Kidney glomerular epithelial cell (primary cell): ENCODE data around the gene RCE1.

ENCODE experiments used
- DNase-seq: peaks from one replicate; lab custom pipeline; 2025; lab: John Stamatoyannopoulos, UW

Gene RCE1

GRCh38 chr11:66868726-66869566 lies 25.7 kb downstream of the RCE1 start:
- DNase-seq = no peak

GRCh38 chr11:66869567-66869870 lies 26.3 kb downstream of the RCE1 start:
- no peak for DNase-seq

DNA sequence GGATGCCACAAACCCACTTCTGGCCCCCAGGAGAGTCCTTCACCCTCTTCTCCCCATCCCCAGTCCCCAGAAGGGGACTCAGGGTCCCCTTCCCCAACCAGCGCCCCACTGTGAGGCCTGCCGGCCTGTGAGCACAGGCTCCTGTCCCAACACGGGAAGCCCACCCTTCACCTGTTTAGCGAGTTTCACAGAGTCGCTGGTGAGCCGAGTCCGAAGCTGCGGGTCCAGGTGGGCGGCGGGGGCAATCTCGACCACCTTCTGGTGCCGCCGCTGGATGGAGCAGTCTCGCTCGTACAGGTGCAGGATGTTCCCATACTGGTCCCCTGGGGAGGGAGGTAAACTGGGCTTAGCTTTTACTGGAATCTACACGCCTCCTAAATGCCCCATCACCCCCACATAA lies 26.9 kb downstream of the RCE1 start:
- DNase-seq = no peak

DNA sequence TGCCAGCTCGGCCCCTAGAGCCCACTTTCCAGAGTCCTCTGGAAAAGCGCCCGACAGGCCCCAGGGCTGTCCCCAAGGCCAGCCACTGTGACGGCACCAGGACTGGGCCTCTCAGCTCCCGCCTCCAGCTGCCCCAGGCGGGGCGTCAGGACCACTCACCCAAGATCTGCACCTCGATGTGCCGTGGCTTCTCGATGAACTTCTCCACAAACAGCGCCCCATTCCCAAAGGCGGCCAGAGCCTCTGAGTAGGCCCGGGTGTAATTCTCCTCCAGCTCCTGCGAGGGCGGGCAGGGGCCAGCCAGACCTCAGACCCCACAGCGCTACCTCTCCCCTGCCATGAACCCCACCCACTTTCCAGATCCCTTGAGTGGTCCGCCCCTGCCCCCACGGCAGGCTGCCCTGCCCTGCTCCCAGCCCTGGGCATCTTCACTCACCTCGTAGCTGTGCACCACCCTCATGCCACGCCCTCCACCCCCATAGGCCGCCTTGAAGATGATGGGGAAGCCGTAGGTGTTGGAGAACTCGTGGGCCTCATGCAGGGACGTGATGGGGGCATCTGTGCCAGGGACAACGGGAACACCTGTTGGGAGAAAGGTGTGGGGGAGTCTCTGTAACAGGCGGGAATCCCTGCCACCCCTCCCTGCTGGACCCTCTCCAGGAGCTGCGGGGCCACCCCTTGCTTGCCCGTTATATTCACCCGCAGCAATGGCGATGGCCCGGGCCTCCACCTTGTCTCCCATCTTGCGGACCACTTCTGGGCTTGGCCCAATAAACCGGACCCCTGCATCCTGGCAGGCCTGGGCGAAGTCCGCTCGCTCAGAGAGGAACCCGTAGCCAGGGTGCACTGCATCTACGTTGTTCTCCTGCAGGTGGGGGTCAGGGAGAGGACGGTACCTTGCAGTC lies 27.6 kb downstream of the RCE1 start:
- DNase-seq = no peak

DNA sequence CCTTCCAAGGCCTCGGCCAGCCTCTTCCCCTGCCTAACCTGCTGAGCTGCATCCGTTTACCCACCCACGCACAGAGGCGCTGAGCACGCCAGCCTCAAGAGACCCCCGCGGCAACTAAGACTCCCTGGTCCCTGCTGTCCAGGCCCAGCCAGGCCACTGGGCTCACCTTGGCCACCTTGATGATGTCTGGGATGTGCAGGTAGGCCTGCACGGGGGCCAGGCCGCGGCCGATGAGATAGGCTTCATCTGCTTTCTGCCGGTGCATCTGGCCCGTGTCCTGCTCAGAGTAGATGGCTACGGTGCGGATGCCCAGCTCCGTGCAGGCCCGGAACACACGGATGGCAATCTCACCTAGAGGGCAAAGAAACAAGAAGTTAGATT lies 28.3 kb downstream of the RCE1 start:
- no peak for DNase-seq

GRCh38 chr11:66874232-66874631 lies 31.0 kb downstream of the RCE1 start:
- DNase-seq = no peak

- no peak for DNase-seq
Observed at GRCh38 chr11:66875378-66875777, 32.1 kb downstream of the RCE1 start.

- DNase-seq = no peak
Observed at GRCh38 chr11:66877588-66878385, 34.5 kb downstream of the RCE1 start.

DNA sequence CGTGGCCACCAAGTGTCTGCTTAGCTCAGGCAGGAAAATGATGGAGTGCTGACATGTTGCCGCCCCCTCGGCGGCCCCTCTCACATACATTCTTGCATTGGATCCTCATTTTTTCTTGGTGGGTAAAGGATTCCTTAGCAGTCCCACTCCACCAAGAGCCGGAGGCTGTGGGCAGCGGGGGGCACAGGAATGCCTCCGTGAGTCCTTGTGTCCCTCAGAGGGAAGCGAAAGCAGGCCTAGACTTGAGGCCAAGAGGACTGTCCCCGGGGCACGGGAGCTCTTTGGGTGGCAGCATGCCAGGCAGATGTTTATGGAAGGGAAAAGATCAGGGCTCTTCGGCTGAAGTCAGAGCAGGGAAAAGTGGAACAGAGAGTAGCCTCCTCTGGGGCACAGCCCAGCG lies 35.2 kb downstream of the RCE1 start:
- DNase-seq = no peak

DNA sequence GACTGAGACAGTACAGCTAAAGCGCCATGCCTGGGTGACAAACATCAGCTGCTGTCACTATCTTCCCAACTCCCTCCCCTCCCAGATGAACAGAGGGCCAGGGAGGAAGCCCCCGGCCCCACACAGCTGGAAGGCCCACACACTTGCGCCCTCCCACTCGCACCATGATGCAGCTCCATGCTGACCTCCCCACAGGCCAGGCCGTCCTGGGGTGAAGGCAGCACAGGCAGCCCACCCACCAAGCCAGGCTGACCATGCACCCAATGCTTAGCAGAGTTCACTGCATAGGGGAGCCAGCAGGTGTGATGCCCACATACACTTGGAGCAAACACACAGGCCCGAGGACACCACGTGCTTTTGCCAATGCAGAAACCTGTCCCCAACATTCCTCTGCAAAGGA lies 35.8 kb downstream of the RCE1 start:
- DNase-seq = no peak

GRCh38 chr11:66879583-66879982 lies 36.3 kb downstream of the RCE1 start:
- DNase-seq = no peak

- DNase-seq = no peak
Observed at GRCh38 chr11:66879999-66880398, 36.8 kb downstream of the RCE1 start.

GRCh38 chr11:66880496-66881450 lies 37.5 kb downstream of the RCE1 start:
- no peak for DNase-seq

- DNase-seq = no peak
Observed at GRCh38 chr11:66881451-66881835, 38.2 kb downstream of the RCE1 start.

DNA sequence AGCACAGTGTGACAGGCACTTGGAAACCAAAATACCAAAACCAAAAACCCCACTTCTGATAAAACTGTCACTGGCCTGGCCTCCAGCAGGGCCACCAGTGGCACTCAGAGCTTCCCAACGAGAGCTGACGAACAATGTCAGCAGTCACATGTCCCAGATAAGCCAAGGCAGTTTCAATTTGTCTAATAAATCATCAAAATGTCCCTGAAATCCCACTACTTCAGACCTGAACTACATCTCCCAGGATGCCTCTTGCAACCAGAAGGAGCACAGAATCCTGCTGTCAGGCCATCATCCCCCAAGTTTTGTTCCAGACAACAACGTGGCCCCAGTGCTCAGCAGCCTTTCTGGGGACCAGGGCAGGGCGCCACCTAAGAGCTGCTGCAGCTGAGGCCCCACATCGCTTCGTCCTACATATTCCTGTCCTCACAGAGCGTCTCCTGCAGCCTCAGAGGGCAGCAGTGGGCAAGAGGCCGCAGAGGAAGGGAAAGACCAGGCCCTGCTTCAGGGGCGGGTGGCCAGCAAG lies 38.7 kb downstream of the RCE1 start:
- no peak for DNase-seq

- no peak for DNase-seq
Observed at GRCh38 chr11:66882561-66883015, 39.3 kb downstream of the RCE1 start.

DNA sequence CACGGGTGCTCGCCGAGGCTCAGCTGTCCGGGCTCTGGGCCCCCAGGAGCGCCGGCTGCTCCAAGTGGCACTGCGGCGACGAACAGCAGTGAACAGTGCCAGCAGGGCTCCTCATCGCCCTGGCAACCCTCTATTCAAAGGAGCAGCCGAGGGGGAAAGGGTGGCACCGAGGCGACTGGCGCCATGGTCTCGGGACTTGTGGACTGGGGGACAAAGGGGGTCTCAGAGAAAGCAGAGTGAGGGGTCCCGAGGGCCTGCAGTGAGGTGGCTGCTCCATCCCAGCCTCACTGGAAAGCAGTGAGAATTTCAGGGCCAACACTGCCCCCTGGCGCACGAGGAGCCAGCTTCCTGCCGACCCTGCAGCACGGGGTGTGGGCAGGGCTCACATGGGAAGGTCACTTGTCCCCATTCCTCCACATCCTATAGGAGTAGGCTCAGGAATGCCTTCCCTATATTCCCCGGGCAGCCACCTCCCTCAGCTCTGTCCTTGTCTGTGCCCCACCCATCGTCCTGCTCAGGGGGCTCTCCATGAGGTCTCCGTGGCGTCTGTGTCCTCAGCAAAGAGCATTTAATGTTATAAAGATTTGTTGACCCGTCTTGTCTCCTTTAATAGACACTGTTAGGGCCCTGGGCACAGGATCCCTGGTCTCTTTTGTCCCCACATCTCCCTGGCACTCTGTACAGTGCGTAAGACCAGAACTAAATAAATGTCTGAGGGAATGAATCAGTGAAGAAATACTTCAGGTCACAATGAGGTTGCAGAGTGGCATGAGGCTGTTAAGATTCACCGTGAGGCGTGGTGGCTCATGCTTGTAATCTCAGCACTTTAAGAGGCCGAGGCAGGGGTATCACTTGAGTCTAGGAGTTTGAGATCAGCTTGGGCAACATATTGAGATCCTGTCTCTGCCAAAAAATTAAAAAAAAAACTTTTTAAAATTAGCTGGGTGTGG lies 40.0 kb downstream of the RCE1 start:
- peak; percentile 70 for DNase-seq

DNA sequence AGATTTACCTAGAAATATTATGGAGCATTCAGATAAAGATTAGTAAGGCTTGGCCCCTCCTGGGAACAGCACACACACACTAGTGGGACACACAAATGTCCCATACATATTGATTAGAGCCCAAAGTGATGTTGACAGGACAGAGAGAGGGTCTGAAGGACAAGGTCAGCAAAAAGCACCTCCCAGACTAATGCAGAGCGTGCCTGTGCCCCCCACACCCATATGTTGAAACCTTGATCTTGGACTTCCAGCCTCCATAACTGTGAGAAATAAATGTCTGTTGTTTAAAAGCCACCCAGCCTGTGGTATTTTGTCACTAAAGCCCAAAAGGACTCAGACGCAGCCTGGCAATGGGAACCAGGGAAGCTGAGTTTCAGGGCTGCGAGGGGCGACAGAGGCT lies 41.2 kb downstream of the RCE1 start:
- DNase-seq = no peak

DNA sequence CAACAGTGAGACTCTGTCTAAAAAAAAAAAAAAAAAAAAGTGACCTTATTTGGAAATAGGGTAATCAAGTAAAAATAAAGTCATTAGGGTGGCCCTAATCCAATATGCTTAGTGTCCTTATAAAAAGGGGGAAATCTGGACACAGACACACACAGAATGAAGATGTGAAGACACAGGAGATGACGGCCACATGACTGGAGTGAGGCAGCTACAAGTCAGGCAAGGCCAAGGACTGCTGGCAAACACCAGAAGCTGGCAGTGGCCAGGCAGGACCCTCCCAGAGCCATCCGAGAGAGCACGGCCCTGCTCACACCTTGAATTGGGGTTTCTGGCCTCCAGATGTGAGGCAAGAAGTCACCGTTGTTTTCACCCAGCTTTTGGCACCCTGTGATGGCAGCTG lies 42.2 kb downstream of the RCE1 start:
- DNase-seq = no peak

DNA sequence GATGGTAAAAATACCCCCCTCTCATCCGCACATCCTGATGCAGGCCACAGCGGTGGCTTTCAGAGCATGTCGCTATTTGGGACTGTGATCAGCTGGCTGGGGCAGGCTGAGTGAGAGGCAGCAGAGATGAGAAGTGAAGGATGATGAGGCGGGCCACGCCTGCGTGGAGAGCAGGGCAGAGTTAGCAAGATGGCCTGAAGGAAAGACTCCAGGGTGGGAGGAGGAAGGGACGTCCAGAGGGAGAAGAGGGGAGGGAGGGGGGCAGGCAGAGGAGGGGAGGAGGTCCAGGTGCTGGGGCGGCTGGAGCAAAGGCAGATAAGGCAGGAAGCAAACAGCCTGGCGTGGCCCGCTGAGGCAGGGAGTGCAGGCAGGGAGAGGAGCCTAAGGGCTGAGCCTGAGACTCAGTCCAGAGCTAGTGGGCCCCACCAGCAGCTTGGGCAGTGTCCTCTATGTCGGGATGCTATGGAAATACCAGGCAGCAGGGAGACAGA lies 42.8 kb downstream of the RCE1 start:
- no peak for DNase-seq
